Hepatic stellate cell (primary cell): ENCODE data around the gene RAB33B.

Experiments used
- DNase-seq: peaks from one replicate; pipeline ENCODE4 v3.0.0; 2011; ENCODE audit warnings: low spot score

The RAB33B gene

DNA sequence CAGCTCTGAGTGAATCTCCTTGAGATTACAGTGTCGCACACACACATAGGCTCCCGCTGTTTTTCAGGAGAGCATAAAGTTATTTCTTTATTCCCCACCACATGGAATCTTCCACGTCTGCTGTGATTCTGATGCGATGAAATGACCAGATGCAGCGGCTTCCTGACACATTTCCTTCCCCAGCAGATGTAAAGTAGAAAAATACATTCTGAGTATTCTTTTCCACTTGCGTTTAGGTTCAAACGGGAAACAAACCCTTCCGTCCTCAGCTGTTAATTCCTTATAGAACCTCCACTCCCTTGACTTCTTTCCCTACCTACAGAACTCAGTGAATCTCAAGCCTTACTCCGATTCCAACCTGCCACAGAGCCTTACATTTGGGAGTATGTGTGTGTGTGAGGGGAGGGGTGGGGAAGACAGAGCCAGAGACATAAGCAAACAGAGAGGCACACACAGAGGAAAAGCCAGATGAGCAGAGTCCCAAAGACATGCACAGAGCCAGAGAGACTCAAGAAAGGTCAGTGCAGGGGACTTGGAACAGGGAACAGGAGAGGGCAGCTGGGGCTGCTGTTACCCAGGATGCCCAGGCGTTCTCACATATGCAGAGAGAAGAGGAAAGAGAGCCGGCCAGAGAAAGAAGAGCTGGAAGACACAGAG is 54.8 kb downstream of the RAB33B start:
- DNase-seq: no peak

DNA sequence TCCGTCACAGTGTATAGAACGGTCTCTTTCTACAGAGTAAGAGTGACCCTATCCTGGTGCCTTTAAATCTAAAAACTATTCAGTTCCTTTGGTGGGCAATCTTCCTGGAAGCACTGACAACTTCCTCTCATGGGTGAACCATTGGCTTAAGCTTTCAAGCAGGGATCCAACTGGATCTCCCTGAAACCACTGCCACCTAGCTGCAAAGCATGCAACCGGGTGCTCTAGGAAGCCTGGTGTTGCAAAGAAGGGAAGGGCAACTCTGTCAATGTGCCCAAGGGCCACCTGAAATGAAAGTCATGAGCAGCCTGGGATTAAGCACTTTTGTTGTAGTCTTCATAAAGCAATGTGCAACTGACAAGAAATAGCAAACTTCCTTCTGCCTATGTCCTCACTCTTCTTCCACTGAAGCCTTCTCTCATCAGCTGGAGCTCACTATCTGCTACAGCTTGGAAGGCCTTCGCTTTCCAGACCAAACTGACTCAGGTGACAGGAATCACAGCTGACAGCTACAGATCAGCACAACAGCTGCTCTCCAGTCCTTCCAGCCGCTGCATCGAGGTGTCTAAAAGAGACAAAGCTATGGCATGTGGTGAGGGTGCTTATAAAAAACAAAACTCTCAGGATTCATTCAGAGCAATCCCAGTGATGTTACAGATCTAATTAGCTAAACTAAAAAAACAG is 55.9 kb downstream of the RAB33B start:
- no peak for DNase-seq

DNA sequence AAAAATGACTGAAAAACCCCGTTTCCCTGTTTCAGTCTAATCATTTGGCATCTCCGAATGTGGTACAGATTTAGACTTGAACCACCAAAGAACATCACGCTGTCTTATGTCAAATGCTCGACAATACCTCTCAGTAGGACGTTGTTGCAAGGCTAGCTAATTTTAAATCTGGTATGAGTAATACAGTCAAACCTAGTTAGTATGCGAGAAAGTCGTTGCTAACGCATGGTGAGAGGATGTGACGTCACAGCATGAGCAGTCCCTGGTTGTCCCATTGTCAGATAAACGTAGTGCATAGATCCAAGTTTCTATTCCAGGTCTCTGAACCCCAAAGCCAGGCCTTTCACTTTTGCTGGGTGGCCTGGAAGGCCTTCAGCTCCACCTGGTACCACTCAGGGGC is 57.4 kb downstream of the RAB33B start:
- no peak for DNase-seq

DNA sequence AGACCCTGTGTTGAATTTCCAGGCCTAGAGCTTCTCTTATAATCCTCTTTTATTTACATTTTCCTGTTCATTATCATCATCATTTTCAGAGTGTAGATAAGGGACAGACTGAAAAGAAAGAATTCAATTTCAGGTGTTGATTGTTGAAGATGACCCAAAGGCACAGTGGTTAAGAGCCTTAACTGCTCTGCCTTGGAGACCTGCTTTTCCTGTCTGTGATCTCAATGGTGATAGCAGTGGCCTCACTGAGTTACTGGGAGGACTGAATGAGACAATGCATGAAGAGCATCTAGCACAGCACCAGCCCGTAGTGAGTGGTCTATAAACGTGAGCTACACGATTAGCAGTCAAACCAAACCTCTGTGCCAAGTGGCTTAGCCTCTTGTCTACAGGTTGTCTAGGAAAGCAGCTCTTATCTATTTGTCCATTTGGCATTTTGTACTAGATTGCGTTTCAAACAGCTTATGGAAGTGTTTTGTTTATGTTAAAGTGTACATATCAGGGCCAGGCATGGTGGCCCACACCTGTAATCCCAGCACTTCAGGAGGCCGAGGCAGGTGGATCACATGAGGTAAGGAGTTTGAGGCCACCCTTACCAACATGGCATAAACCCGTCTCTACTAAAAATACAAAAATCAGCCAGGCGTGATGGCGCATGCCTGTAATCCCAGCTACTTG is 60.6 kb downstream of the RAB33B start:
- no peak for DNase-seq

DNA sequence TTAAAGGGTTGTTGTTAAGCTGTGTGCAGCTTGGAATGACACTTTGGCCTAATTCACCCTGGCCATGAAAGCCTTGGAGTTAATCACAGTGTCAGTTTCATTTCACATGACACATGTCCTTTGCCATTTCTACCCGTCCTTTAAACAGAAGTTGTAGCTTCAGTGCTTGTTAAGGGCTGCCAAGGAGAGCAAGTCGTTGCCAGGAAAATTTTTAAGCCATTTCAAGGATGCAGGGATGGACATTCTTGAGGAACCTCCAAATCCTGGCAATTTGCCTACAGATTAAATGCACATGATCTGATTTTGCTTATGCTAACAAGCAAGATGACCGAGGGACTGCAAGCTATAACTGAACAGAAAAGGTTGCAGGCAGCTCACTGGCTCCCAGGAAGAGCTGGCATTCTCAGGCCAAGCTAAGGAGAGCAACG is 61.6 kb downstream of the RAB33B start:
- no peak for DNase-seq

DNA sequence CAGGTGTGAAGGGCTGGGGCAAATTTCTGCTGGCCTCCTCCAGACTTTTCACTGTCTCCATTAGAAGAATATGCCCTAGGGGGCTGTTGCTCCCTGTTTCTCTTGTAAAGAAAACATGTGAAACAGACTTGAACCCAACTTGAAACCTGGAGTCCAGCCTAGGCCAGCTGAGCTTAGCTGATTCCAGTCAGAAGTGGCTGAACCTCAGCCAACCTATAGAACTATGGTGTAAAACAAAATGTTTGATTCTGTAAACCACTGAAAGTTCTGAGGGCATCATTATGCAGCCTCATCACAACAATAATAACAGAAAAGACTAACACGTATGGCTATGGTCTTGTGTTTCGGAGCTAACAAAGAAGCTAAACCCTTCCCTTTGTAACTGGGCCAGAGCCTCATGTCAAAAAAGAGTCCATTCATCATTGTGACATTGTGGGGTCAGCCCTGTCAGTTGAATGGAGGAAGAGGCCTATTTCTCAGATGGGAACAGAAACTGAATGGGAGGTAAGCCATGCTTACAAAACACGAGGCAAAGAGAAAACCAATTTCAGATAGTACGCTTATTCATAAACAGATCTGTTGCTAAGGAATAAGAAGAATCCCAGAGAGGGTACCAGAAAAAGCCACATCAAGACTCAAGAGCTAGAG is 68.0 kb downstream of the RAB33B start:
- DNase-seq: no peak

DNA sequence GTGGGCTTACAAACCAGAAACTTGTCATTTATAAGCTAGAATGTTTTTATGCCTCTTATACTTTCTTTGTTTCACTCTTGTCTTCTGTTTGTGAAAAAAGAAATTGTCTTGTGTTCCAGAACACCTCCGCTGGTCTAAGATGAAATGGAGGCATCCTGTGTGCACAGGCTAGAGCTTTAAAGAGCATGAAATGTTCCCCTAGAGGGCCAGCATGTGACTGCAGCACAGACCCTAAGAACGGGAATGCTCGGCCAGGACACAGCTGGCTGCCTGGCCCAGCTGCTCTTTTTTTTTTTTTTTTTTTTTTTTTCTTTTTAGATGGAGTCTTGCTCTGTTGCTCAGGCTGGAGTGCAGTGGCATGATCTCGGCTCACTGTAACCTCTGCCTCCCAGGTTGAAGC is 68.5 kb downstream of the RAB33B start:
- DNase-seq: no peak

DNA sequence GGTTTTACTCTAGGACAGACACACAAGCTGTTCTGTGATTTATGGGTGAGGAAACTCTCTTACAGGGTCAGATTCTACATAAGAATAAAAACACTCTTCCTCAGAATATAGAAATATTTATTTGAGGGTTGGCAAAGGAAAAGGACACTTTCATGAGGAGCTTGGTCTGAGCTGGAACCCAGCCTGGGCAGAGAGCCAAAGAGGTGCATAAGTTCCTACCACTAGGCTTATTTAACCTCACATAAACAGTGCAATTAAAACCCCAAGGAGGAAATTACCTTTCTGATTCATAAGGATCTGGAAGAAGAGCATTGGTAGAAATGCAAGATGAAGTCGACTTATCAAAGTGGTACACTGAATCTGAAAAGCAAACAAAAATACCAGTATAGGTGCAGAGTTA is 69.2 kb downstream of the RAB33B start:
- no peak for DNase-seq

DNA sequence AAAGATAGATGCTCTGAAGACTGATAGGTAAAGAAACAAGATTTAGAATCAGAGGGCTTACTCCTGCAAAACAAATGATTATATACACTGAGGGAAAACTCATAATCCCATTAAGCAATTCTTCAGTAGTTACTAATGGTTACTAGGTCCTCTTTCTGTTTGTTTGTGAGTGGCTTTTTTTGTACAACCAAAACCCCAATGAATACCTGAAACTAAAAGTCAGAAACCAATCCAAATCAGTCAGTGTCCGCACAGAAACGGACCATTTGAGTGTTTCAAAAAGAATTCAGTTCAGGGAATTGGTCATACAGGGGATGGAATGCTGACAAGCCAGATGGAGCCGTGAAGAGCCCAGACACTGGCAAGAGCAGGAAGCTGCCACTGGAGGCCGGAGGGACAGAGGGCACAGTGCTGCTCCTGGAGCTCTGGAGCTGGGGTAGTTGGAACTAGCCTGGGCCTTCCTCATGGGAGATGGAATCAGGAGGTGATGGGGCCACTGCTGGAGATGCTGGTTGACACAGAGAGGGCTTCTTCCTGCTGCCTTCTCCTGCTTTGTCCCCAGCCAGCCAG is 70.2 kb downstream of the RAB33B start:
- DNase-seq: peak; percentile 14

DNA sequence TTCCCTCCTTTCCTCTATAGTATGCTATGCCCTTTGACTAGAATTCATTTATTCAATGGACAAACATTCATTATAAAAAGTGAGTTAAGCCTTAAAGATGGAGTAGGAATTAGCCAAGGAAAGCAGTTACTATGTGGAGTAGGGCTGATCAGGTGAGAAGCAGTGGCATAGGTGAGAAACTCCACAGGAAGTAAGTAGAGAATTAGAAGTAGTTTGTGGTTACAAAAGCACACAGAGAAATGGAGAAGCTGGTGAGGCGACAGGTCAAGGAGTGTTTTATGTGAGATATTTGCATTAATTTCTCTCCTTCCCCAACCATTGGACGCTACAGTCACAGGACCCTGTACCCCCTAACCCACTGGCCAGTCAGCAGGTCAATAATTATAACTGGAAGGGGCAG is 71.5 kb downstream of the RAB33B start:
- DNase-seq: no peak
